ENCODE results near the gene TBL1X. TPM values are rescaled to one million over a fixed set of nuclear protein-coding genes. Genes with fewer than 3 reads are reported as not detected.
A peak's percentile ranks its signal among the peaks of the same experiment; 100 is the strongest.
"Not testable (repeated sequence)": the region's sequence is repeated elsewhere in the genome, so short reads cannot be mapped to it uniquely, and the experiment has no call there.

TBL1X gene
- total and polyA plus RNA-seq, 4 donors, result 10.1 to 16.0 (median 13.5) TPM

GRCh38 chrX:9458034-9458433 is 6.8 kb upstream of the TBL1X start:
- not testable (repeated sequence) for H3K36me3 ChIP-seq (ENCODE audit: control insufficient read depth, insufficient read depth, low read length); H3K27ac ChIP-seq (ENCODE audit: low read depth, low read length); H3K9me3 ChIP-seq (ENCODE audit: control insufficient read depth, insufficient read depth, low read length); H3K4me3 ChIP-seq (ENCODE audit: low read depth, low read length); DNase-seq (ENCODE audit: low read depth in 4 of 6, low spot score in 6 of 6); H3K27me3 ChIP-seq (ENCODE audit: control insufficient read depth, insufficient read depth, low read length); H3K4me1 ChIP-seq (ENCODE audit: control insufficient read depth, insufficient read depth, low read length)
- 90% methylated on average over 7 of the region's 12 CpGs for WGBS (ENCODE audit: insufficient coverage)

- H3K4me3 ChIP-seq (ENCODE audit: low read depth, low read length), result no peak overlapping the region
- 100% methylated on average over 1 of the region's 2 CpGs for WGBS (ENCODE audit: insufficient coverage)
- H3K27me3 ChIP-seq (ENCODE audit: control insufficient read depth, insufficient read depth, low read length), result peaks cover 5% of the 10 kb centered on the region
Measured at GRCh38 chrX:9458516-9459078, 6.3 kb upstream of the TBL1X start.

GRCh38 chrX:9459186-9459748 is 5.6 kb upstream of the TBL1X start:
- WGBS (ENCODE audit: insufficient coverage), result 75% methylated on average over 1 of the region's 3 CpGs
- no peak for DNase-seq (ENCODE audit: low read depth in 4 of 6, low spot score in 6 of 6)
- Histone ChIP-seq H3K27ac (ENCODE audit: low read depth, low read length) (no peak overlapping the region), H3K9me3 (ENCODE audit: control insufficient read depth, insufficient read depth, low read length) (no peaks in the 10 kb centered on the region), H3K36me3 (ENCODE audit: control insufficient read depth, insufficient read depth, low read length) (no peaks in the 10 kb centered on the region), H3K27me3 (ENCODE audit: control insufficient read depth, insufficient read depth, low read length) (peaks cover 10% of the 10 kb centered on the region), H3K4me1 (ENCODE audit: control insufficient read depth, insufficient read depth, low read length) (peaks cover 15% of the 10 kb centered on the region), H3K4me3 (ENCODE audit: low read depth, low read length) (no peak overlapping the region)

More at GRCh38 chrX:9458516-9459078, 6.3 kb upstream of the TBL1X start:
- Histone ChIP-seq H3K27ac (ENCODE audit: low read depth, low read length) (no peak overlapping the region), H3K9me3 (ENCODE audit: control insufficient read depth, insufficient read depth, low read length) (no peaks in the 10 kb centered on the region), H3K36me3 (ENCODE audit: control insufficient read depth, insufficient read depth, low read length) (no peaks in the 10 kb centered on the region), H3K4me1 (ENCODE audit: control insufficient read depth, insufficient read depth, low read length) (peaks cover 8% of the 10 kb centered on the region)
- no peak for DNase-seq (ENCODE audit: low read depth in 4 of 6, low spot score in 6 of 6)

GRCh38 chrX:9461087-9461486 is 3.8 kb upstream of the TBL1X start:
- Histone ChIP-seq H3K4me1 (ENCODE audit: control insufficient read depth, insufficient read depth, low read length) (peaks cover 26% of the 10 kb centered on the region), H3K9me3 (ENCODE audit: control insufficient read depth, insufficient read depth, low read length) (no peaks in the 10 kb centered on the region), H3K27ac (ENCODE audit: low read depth, low read length) (no peak overlapping the region), H3K36me3 (ENCODE audit: control insufficient read depth, insufficient read depth, low read length) (no peaks in the 10 kb centered on the region), H3K27me3 (ENCODE audit: control insufficient read depth, insufficient read depth, low read length) (peaks cover 15% of the 10 kb centered on the region), H3K4me3 (ENCODE audit: low read depth, low read length) (no peak overlapping the region)
- 75% methylated on average over 5 of the region's 6 CpGs for WGBS (ENCODE audit: insufficient coverage)
- no peak for DNase-seq (ENCODE audit: low read depth in 4 of 6, low spot score in 6 of 6)

GRCh38 chrX:9462456-9462855 is 2.4 kb upstream of the TBL1X start:
- 13% methylated on average over 4 of the region's 6 CpGs for WGBS (ENCODE audit: insufficient coverage)
- peaks cover 38% of the 10 kb centered on the region for H3K4me1 ChIP-seq (ENCODE audit: control insufficient read depth, insufficient read depth, low read length)
- no peaks in the 10 kb centered on the region for H3K36me3 ChIP-seq (ENCODE audit: control insufficient read depth, insufficient read depth, low read length)
- H3K27me3 ChIP-seq (ENCODE audit: control insufficient read depth, insufficient read depth, low read length), result peaks cover 26% of the 10 kb centered on the region
- H3K27ac ChIP-seq (ENCODE audit: low read depth, low read length), result no peak overlapping the region
- no peak for DNase-seq (ENCODE audit: low read depth in 4 of 6, low spot score in 6 of 6)
- no peaks in the 10 kb centered on the region for H3K9me3 ChIP-seq (ENCODE audit: control insufficient read depth, insufficient read depth, low read length)
- no peak overlapping the region for H3K4me3 ChIP-seq (ENCODE audit: low read depth, low read length)

GRCh38 chrX:9465380-9466123 is 694 bp downstream of the TBL1X start:
- Histone ChIP-seq H3K36me3 (ENCODE audit: control insufficient read depth, insufficient read depth, low read length) (no peaks in the 10 kb centered on the region), H3K27me3 (ENCODE audit: control insufficient read depth, insufficient read depth, low read length) (peaks cover 34% of the 10 kb centered on the region), H3K4me1 (ENCODE audit: control insufficient read depth, insufficient read depth, low read length) (peaks cover 47% of the 10 kb centered on the region), H3K4me3 (ENCODE audit: low read depth, low read length) (peak overlapping the region; percentile 66), H3K27ac (ENCODE audit: low read depth, low read length) (peak overlapping the region; percentile 63), H3K9me3 (ENCODE audit: control insufficient read depth, insufficient read depth, low read length) (no peaks in the 10 kb centered on the region)
- WGBS (ENCODE audit: insufficient coverage), result under 1% methylated on average over 87 of the region's 87 CpGs
- peak in 1 of 6 donors; percentile 38 for DNase-seq (ENCODE audit: low read depth in 4 of 6, low spot score in 6 of 6)

- Histone ChIP-seq H3K27me3 (ENCODE audit: control insufficient read depth, insufficient read depth, low read length) (peaks cover 34% of the 10 kb centered on the region), H3K36me3 (ENCODE audit: control insufficient read depth, insufficient read depth, low read length) (no peaks in the 10 kb centered on the region), H3K4me1 (ENCODE audit: control insufficient read depth, insufficient read depth, low read length) (peaks cover 47% of the 10 kb centered on the region), H3K9me3 (ENCODE audit: control insufficient read depth, insufficient read depth, low read length) (no peaks in the 10 kb centered on the region), H3K4me3 (ENCODE audit: low read depth, low read length) (peak overlapping the region; percentile 66), H3K27ac (ENCODE audit: low read depth, low read length) (no peak overlapping the region)
- WGBS (ENCODE audit: insufficient coverage), result 2% methylated on average over 29 of the region's 31 CpGs
- peak in 2 of 6 donors; percentile 23 to 38 for DNase-seq (ENCODE audit: low read depth in 4 of 6, low spot score in 6 of 6)
Measured at GRCh38 chrX:9466124-9466495, 1.3 kb downstream of the TBL1X start.

- DNase-seq (ENCODE audit: low read depth in 4 of 6, low spot score in 6 of 6), result no peak
- Histone ChIP-seq H3K4me1 (ENCODE audit: control insufficient read depth, insufficient read depth, low read length) (peaks cover 47% of the 10 kb centered on the region), H3K36me3 (ENCODE audit: control insufficient read depth, insufficient read depth, low read length) (no peaks in the 10 kb centered on the region), H3K27me3 (ENCODE audit: control insufficient read depth, insufficient read depth, low read length) (peaks cover 35% of the 10 kb centered on the region), H3K27ac (ENCODE audit: low read depth, low read length) (no peak overlapping the region), H3K9me3 (ENCODE audit: control insufficient read depth, insufficient read depth, low read length) (no peaks in the 10 kb centered on the region), H3K4me3 (ENCODE audit: low read depth, low read length) (peak overlapping the region; percentile 66)
- WGBS (ENCODE audit: insufficient coverage), result 53% methylated on average over 3 of the region's 6 CpGs
Measured at GRCh38 chrX:9466736-9467135, 1.9 kb downstream of the TBL1X start.

- peaks cover 47% of the 10 kb centered on the region for H3K4me1 ChIP-seq (ENCODE audit: control insufficient read depth, insufficient read depth, low read length)
- no peaks in the 10 kb centered on the region for H3K9me3 ChIP-seq (ENCODE audit: control insufficient read depth, insufficient read depth, low read length)
- WGBS (ENCODE audit: insufficient coverage), result 29% methylated on average over 10 of the region's 11 CpGs
- no peak overlapping the region for H3K27ac ChIP-seq (ENCODE audit: low read depth, low read length)
- DNase-seq (ENCODE audit: low read depth in 4 of 6, low spot score in 6 of 6), result no peak
- H3K4me3 ChIP-seq (ENCODE audit: low read depth, low read length), result no peak overlapping the region
- no peaks in the 10 kb centered on the region for H3K36me3 ChIP-seq (ENCODE audit: control insufficient read depth, insufficient read depth, low read length)
- H3K27me3 ChIP-seq (ENCODE audit: control insufficient read depth, insufficient read depth, low read length), result peaks cover 36% of the 10 kb centered on the region
Measured at GRCh38 chrX:9467146-9467545, 2.3 kb downstream of the TBL1X start.

- H3K36me3 ChIP-seq (ENCODE audit: control insufficient read depth, insufficient read depth, low read length), result no peaks in the 10 kb centered on the region
- 21% methylated on average over 6 of the region's 11 CpGs for WGBS (ENCODE audit: insufficient coverage)
- H3K27ac ChIP-seq (ENCODE audit: low read depth, low read length), result no peak overlapping the region
- H3K4me1 ChIP-seq (ENCODE audit: control insufficient read depth, insufficient read depth, low read length), result peaks cover 47% of the 10 kb centered on the region
- H3K9me3 ChIP-seq (ENCODE audit: control insufficient read depth, insufficient read depth, low read length), result no peaks in the 10 kb centered on the region
- no peak overlapping the region for H3K4me3 ChIP-seq (ENCODE audit: low read depth, low read length)
- DNase-seq (ENCODE audit: low read depth in 4 of 6, low spot score in 6 of 6), result no peak
- peaks cover 36% of the 10 kb centered on the region for H3K27me3 ChIP-seq (ENCODE audit: control insufficient read depth, insufficient read depth, low read length)
Measured at GRCh38 chrX:9467751-9468150, 2.9 kb downstream of the TBL1X start.

All from spinal cord (tissue), 10 donors.